Hepatocyte (in vitro differentiated cells): Measurements from ENCODE around the gene SUGCT.

Experiments used
- CTCF ChIP-seq: fragments of 200-600 bp; sonication (generic); IDR thresholded peaks from 2 replicates; pipeline ENCODE4 v1.5.1; 2016; ENCODE audit warnings: antibody characterized with exemption, mild to moderate bottlenecking; ENCODE audit not compliant: poor library complexity
- EZH2 ChIP-seq: fragments of 200-600 bp; sonication (generic); IDR thresholded peaks from 2 replicates; pipeline ENCODE4 v1.6.1; 2016; ENCODE audit warnings: antibody characterized with exemption, mild to moderate bottlenecking, borderline replicate concordance
- EZH2phosphoT487 ChIP-seq: fragments of 200-600 bp; sonication (generic); IDR thresholded peaks from one replicate; pipeline ENCODE4 v1.6.1; 2018; ENCODE audit warnings: antibody characterized with exemption, mild to moderate bottlenecking, low read depth, moderate library complexity; ENCODE audit not compliant: unreplicated experiment, severe bottlenecking

DNA sequence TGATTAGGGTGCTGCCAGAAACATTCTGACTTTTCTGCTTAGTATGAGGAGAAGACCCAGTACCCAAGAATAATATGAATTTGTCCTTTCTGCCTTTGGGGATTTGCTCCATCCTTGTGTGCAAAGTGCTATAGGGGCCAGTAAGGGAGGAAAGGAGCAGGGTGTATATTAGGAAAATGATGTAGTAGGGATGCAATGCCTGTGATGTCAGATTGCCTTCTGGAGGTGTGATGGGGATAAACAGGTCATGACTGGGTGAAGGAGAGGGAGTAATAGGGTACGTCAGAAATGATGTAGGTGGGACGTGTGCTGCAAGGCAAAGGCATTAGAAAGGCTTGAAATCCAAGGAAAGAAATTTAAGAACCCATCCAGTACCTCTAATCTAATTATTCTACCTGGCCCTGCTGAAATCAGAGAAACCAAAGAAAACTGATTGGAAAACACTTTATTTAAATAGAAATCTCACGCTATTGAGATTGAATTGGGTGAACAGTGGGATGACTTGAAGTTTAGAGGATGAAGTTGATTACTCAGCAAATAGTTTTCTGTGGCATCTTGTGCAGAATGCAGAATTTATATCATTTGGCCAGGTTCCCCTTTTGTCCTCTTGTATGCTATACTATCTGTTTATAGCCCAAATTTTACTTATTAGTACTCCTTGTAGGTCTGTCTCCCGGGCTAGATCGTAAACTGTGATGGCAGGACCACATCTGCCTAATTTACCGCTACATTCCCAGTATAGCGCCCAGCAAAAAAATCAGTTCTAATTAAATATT is 503.9 kb downstream of the SUGCT start:
- no peak for TF ChIP-seq CTCF
- TF ChIP-seq EZH2, result no peak
- no peak for TF ChIP-seq EZH2phosphoT487
